ENCODE data around the gene FAM13A. TPM values are rescaled to one million over a fixed set of nuclear protein-coding genes. Genes with fewer than 3 reads are reported as not detected.

The FAM13A gene
- total and polyA plus RNA-seq, 2 of the 8 experiments (the other 6 are each of a cell fraction or from before 2014, with no cell fraction given), result 7.1 to 16.5 TPM

DNA sequence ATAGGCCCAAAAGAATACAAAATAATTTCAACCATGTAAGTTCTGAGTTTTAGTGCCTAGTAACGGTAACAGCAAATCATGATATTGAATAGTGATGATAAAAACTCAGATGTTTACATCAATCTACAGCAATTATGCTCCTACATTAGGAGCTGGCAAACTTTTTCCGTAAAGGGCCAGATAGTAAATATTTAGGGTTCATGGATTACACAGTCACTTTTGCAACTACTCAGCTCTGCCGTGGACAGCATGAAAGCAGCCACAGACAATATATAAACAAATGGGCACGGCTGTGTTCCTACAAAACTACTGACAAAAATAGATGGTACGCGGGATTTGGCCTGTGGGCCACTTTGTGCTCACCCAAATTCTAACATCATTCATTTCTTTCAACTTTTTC is 191.5 kb downstream of the FAM13A start:
- H3K4ac ChIP-seq (replicated peaks; ENCODE audit: insufficient read length, low read depth, low read length), result no peak overlapping the region
- no peaks in the 10 kb centered on the region for H3K23me2 ChIP-seq (ENCODE audit: low read depth, low read length)
- no peak for DNase-seq (ENCODE audit: low read depth in 1 of 2, low spot score in 2 of 2)
- H3K9me3 ChIP-seq (ENCODE audit: insufficient read depth in 2 of 2, low read depth in 1 of 2, low read length in 1 of 2), result peaks cover 3 to 5% of the 10 kb centered on the region in 2 experiments; a peak in 2 of 4 replicates
- TF ChIP-seq POLR2A (IDR thresholded peaks at IDR 0.05; ENCODE audit: control extremely low read depth in 1 of 2, low read depth in 2 of 2, low read length in 2 of 2) (no peak), BACH1 (IDR thresholded peaks at IDR 0.05; ENCODE audit: low read length) (no peak), BCL11A (IDR thresholded peaks at IDR 0.05; ENCODE audit: low read depth in 2 of 2, low read length in 2 of 2) (no peak), RAD21 (IDR thresholded peaks at IDR 0.05 in 1 of 2, conservative IDR thresholded peaks at IDR 0.05 in 1 of 2; ENCODE audit: low read depth in 2 of 2, low read length in 2 of 2) (no peak)
- H2AFZ ChIP-seq (ENCODE audit: low read length), result no peak overlapping the region
- H3K14ac ChIP-seq (ENCODE audit: insufficient read length), result no peak overlapping the region
- H3K27me3 ChIP-seq (replicated peaks in 1 of 4; ENCODE audit: control insufficient read depth in 3 of 4, extremely low read depth in 1 of 4, insufficient read depth in 3 of 4, low read length in 3 of 4), result no peaks in the 10 kb centered on the region
- no peak for FAIRE-seq
- ChIA-PET POLR2A (ENCODE audit: partially characterized antibody) (no interaction called here), CTCF (ENCODE audit: partially characterized antibody) (interaction anchor here (1.3 kb wide), 1 partner anchor 9 kb away, joined by 4 read pairs; no protein-coding TSS in a partner anchor)
- no peak overlapping the region for H2BK20ac ChIP-seq (ENCODE audit: low read length)
- no peak overlapping the region for H4K8ac ChIP-seq (ENCODE audit: extremely low read depth, insufficient read depth, low read length)
- no peak overlapping the region for H3K23ac ChIP-seq (ENCODE audit: insufficient read length)
- no peaks in the 10 kb centered on the region; the same call in 1 of the 2 replicates for H3K79me1 ChIP-seq (ENCODE audit: low read depth, low read length)
- H4K91ac ChIP-seq (replicated peaks; ENCODE audit: insufficient read length, low read length), result no peak overlapping the region
- no peak overlapping the region for H3K56ac ChIP-seq (replicated peaks; ENCODE audit: insufficient read length, low read depth, low read length)
- H4K20me1 ChIP-seq (replicated peaks in 1 of 2; ENCODE audit: control insufficient read depth in 1 of 2, insufficient read depth in 2 of 2, low read length in 2 of 2), result no peaks in the 10 kb centered on the region
- no peak overlapping the region for H3K18ac ChIP-seq (ENCODE audit: extremely low read depth, low read length)
- H2BK5ac ChIP-seq (ENCODE audit: low read depth, low read length), result no peak overlapping the region
- H3K36me3 ChIP-seq (ENCODE audit: control insufficient read depth in 2 of 4, insufficient read depth in 4 of 4, low read length in 3 of 4), result no peaks in the 10 kb centered on the region; a peak in 1 of 8 replicates
- WGBS, 2 experiments (ENCODE audit: extremely low coverage in 1 of 2, insufficient coverage in 1 of 2, insufficient read length in 1 of 2, insufficient replicate concordance in 2 of 2, low coverage in 1 of 2, low lambda C conversion rate in 2 of 2, missing lambda C conversion rate in 1 of 2), result 87% methylated on average over 6 of the region's 6 CpGs; no CpG with 5 or more reads in 1 of the 2 experiments
- no peak overlapping the region for H3K4me3 ChIP-seq (ENCODE audit: extremely low read depth in 1 of 4, insufficient read depth in 2 of 4, low read depth in 3 of 4, low read length in 4 of 4)
- no peak overlapping the region for H3K27ac ChIP-seq (ENCODE audit: low read depth, low read length)
- H3K4me1 ChIP-seq (replicated peaks in 1 of 4; ENCODE audit: control insufficient read depth in 3 of 4, insufficient read depth in 4 of 4, low read length in 3 of 4), result no peaks in the 10 kb centered on the region
- no peak overlapping the region for H4K5ac ChIP-seq (ENCODE audit: insufficient read length, low read depth, low read length)
- no peaks in the 10 kb centered on the region for H3K79me2 ChIP-seq (ENCODE audit: control insufficient read depth in 1 of 2, insufficient read depth in 2 of 2, low read length in 2 of 2)
- no peak overlapping the region for H2AK5ac ChIP-seq (ENCODE audit: low read depth, low read length)
- no peak overlapping the region for H2BK120ac ChIP-seq (replicated peaks; ENCODE audit: low read depth, low read length)
- no peak overlapping the region for H2BK12ac ChIP-seq (ENCODE audit: low read depth, low read length)
- no peak overlapping the region for H2BK15ac ChIP-seq (ENCODE audit: low read length)
- H3K4me2 ChIP-seq (ENCODE audit: insufficient read depth in 1 of 2, low read depth in 2 of 2, low read length in 2 of 2), result no peak overlapping the region
- H3K9ac ChIP-seq (replicated peaks in 1 of 4; ENCODE audit: extremely low read depth in 1 of 4, low read depth in 3 of 4, low read length in 3 of 4), result no peak overlapping the region

All from H1 (cell line).